AG09309 (cell line): ENCODE measurements around the gene TREM1.

Experiments
- DNase-seq: peaks from one replicate; pipeline ENCODE4 v3.0.0-alpha.2; 2010; ENCODE audit warnings: low read depth
- H3K4me3 ChIP-seq: 2 replicates; pipeline ENCODE4 v1.5.1; 2011; ENCODE audit warnings: mild to moderate bottlenecking, low read depth, low read length, moderate library complexity; ENCODE audit not compliant: control insufficient read depth
- TF ChIP-seq, protein P1 (sequence below): IDR thresholded peaks from 2 replicates; pipeline ENCODE4 v1.5.1; 2011; ENCODE audit warnings: mild to moderate bottlenecking, low read depth, low read length, inconsistent platforms; ENCODE audit not compliant: insufficient read depth, control insufficient read depth; ENCODE audit errors: missing control alignments

Gene TREM1

DNA sequence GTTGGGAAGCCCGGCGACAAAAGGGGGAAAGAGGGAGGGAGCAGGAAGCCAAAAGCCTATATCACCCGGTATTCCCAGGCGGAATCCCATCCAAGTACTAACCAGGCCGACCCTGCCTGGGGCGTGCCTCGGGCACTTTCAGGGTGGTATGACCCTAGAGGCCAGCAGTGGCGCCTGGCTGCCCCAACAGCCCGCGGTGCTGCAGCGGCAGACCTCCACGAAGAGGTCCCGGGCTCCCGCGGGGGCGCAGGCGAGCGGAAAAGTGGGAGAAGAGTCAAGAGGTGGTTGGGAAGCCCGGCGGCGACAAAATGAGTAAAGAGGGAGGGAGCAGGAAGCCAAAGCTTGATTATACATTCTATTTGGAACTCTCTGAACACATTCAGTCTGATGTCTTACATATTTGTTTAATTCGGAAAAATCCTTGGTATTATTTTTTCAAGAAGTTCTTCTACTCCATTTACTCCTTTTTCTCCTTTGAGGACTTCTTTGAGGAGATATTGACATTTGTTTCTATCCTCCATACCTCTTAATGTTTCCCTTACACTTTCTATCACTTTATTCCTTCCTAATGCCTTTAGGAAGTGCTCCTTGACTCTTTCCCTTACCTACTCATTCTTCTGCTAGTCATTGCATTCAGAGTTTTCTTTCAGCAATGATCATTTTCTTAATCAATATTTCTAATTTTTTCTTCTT is 46.9 kb downstream of the TREM1 start:
- DNase-seq, result no peak
- H3K4me3 ChIP-seq, result no peak overlapping the region
- TF ChIP-seq, protein P1, sequence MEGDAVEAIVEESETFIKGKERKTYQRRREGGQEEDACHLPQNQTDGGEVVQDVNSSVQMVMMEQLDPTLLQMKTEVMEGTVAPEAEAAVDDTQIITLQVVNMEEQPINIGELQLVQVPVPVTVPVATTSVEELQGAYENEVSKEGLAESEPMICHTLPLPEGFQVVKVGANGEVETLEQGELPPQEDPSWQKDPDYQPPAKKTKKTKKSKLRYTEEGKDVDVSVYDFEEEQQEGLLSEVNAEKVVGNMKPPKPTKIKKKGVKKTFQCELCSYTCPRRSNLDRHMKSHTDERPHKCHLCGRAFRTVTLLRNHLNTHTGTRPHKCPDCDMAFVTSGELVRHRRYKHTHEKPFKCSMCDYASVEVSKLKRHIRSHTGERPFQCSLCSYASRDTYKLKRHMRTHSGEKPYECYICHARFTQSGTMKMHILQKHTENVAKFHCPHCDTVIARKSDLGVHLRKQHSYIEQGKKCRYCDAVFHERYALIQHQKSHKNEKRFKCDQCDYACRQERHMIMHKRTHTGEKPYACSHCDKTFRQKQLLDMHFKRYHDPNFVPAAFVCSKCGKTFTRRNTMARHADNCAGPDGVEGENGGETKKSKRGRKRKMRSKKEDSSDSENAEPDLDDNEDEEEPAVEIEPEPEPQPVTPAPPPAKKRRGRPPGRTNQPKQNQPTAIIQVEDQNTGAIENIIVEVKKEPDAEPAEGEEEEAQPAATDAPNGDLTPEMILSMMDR, result no peak

DNA sequence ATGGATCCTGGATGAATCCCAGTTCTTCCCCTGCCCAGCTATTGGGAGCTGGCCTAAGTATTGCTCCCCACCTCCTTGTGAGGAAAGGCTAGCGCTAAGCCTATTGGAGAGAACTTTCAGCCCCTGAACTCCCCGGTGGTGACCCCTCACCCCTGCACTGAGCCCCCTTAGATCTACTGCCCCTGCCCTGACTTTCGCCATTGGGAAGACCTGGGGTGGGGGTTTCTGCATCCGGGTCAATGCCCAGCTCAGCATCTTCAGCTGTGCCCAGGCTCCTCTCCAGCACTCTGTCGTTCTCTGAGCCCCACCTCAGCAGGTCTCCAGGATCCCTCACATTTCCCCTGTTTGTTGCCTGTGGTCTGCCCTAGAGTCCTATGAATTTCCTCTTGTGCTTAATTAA is 49.4 kb downstream of the TREM1 start:
- H3K4me3 ChIP-seq, result no peak overlapping the region
- TF ChIP-seq, protein P1, result no peak
- no peak for DNase-seq

DNA sequence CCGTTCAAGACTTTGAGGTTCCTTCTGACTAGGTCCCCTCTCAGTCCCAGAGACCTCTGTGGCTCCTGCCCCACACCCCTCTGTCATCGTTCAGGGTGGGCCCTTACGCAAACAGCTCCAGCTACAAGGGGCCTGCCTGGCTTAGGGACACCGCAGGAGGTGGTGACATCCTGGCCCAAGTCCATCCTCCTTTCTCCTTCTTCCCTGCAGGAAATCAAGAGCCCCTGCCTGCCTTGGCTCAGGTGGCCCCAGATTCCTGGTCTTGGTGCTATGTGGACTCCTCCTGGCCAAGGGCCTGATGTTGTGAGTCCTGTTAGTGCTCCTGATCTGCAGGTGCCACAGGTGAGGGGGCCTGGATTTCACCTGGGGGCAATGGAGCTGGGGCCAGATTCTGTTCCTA is 50.2 kb downstream of the TREM1 start:
- no peak for DNase-seq
- no peak overlapping the region for H3K4me3 ChIP-seq
- TF ChIP-seq, protein P1, result no peak

DNA sequence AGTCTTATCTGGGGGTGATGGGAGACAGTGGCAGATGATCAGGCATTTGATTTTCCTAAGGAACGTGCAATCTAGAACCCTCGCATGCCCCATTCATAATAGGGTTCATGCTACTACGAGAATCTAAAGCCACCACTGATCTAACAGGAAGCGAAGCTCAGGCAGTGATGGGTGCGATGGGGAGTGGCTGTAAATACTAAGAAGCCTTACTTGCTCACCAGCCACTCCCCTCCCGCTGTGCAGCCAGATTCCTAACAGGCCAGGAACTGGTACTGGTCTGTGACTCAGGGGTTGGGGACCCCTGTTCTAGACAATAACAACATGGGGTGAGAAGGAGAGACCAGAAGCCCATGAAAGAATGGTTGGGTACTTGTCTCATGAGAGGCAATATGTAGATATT is 53.8 kb downstream of the TREM1 start:
- H3K4me3 ChIP-seq, result no peak overlapping the region
- TF ChIP-seq, protein P1, result no peak
- DNase-seq, result no peak

DNA sequence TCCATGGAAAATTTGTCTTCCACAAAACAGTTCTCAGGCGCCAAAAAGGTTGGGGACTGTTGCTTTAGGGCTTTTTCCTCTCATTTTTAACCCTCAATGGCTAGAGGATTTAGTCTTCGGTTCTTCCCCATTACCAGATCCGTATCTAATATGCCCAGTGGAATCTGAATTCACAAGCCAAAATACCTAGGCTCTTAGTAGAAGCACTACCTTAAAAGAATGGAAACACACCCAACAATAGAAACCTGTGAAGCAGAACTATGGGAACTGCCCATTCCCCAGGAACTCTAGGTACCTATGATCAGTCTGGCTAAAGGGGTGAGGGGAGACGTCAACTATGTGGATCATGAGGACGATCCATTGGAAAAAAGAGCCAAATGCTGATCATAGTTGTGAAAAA is 55.2 kb downstream of the TREM1 start:
- TF ChIP-seq, protein P1, result no peak
- DNase-seq, result no peak
- H3K4me3 ChIP-seq, result no peak overlapping the region

DNA sequence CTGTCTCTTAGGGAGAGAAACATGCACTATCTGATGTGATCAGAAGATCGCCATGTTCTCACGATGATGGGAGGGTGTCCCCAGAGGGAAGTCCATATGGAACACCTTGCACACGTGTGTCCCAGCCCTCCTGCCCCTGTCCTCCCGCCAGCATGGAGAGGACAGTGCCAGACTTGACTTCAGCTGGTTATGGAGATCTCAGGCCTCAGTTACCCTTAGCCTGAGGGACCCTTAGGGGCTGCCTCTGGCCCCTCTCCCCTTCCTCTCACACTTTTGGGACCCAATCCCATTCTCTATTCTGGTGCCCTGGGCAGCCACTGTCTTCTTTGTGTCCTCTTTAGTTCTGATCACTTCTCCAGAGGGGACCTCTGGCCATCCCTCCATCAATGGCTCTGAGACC is 56.8 kb downstream of the TREM1 start:
- DNase-seq, result no peak
- TF ChIP-seq, protein P1, result no peak
- no peak overlapping the region for H3K4me3 ChIP-seq
